Esophagus squamous epithelium (tissue), 5 donors: ENCODE data around the gene LMAN2L. TPM values are rescaled to one million over a fixed set of nuclear protein-coding genes. Genes with fewer than 3 reads are reported as not detected.
A peak's percentile ranks its signal among the peaks of the same experiment; 100 is the strongest.

Source experiments
- DNase-seq: peaks from one replicate; lab custom pipeline; 2025; lab: John Stamatoyannopoulos, UW
- H3K27ac ChIP-seq, 4 donors: fragments of 200-600 bp; sonication (generic); one replicate each; pipeline ENCODE4 v1.5.1; 2016 to 2019; ENCODE audit warnings: mild to moderate bottlenecking in 1 of 4
- H3K27me3 ChIP-seq, 4 donors: fragments of 200-600 bp; sonication (generic); 1 replicate in 3 of 4; 2 replicates in 1 of 4; pipeline versions ENCODE4 v1.5.1 to v1.6.0; 2017 to 2021; ENCODE audit warnings: antibody characterized with exemption in 1 of 4
- H3K36me3 ChIP-seq, 3 donors: fragments of 200-600 bp; sonication (generic); one replicate each; pipeline ENCODE4 v1.5.1; 2016 to 2019
- H3K4me1 ChIP-seq, 3 donors: fragments of 200-600 bp; sonication (generic); one replicate each; pipeline ENCODE4 v1.5.1; 2017 to 2019
- H3K4me3 ChIP-seq, 4 donors: fragments of 200-600 bp; sonication (generic); 1 replicate in 3 of 4; 2 replicates in 1 of 4; pipeline ENCODE4 v1.5.1; 2016 to 2019; ENCODE audit warnings: mild to moderate bottlenecking in 2 of 4, moderate library complexity in 1 of 4
- H3K9me3 ChIP-seq, 3 donors: fragments of 200-600 bp; sonication (generic); one replicate each; pipeline ENCODE4 v1.5.1; 2016 to 2019
- POLR2A ChIP-seq, 4 donors: fragments of 450-650 bp; IDR thresholded peaks; one replicate each; pipeline ENCODE4 v1.6.1; 2017; ENCODE audit warnings: antibody characterized with exemption in 4 of 4, mild to moderate bottlenecking in 4 of 4, moderate library complexity in 3 of 4
- WGBS, 2 donors: methylation state at CpG; one replicate each; pipeline ENCODE4 v1.1.5; 2018; 5-methylcytosine and 5-hydroxymethylcytosine counted together
- intact Hi-C: fragments of 100-400 bp; cut with DNase I; formaldehyde crosslinking; loops from one replicate; pipeline ENCODE4 v1.15.0; 2022
- total RNA-seq, 4 donors: library from RNA; depleted of rRNA; stranded (reverse); fragments of >200 nt; gene quantifications; one replicate each; pipeline ENCODE4 v1.1.0, GENCODE V29; 2016
- TF ChIP-seq, protein P1 (sequence below), 6 experiments: fragments of 450-650 bp in 4 of 6; fragments of 200-600 bp in 2 of 6; sonication (generic) in 2 of 6; IDR thresholded peaks; one replicate each; pipeline ENCODE4 v1.5.1; 2016 to 2019; ENCODE audit warnings: antibody characterized with exemption in 6 of 6, mild to moderate bottlenecking in 4 of 6, moderate library complexity in 4 of 6
- donor health status: DM: yes; HTN: yes; CAD: no.

LMAN2L gene
- total RNA-seq, 4 donors from 2014 or later: 7.4 to 12.6 (median 10.5) TPM

DNA sequence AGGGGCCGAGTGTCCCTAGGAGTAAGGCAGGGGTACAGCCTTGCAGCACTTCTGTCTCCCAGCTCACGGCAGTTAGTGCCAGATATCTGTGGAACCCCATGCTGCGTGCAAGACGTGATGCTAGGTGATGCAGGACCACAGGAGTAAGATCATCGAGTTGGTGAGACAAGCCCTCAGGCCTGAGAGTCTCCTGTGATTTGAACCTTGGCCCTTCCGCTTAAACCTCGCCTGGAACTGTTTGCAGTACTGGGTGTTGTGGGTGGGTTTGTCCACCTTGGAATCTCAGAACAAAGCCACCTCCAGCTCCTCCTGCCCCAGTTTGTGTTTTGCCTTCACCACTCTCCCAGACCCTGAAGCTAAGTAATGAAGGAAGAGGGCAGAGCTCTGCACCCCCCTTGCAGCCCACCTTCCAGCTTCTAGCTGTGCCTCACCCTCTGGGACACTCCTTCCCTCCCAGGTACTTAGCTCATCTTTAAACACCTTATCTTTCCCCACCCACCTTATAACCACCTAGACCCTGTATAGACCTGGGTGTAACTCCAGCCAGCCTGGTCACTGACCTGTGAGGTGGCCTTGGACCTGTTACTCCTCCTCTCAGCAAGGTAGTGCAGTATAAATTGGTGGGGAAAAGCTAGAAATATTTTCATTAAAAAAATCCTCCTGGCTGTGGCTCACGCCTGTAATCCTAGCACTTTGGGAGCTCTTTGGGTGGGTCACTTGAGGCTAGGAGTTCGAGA lies 27.4 kb upstream of the LMAN2L start:
- Histone ChIP-seq H3K4me1 (peaks cover 33 to 93% (median 44%) of the 10 kb centered on the region in 3 donors), H3K27me3 (no peaks in the 10 kb centered on the region), H3K27ac (no peak overlapping the region), H3K36me3 (no peaks in the 10 kb centered on the region), H3K9me3 (no peaks in the 10 kb centered on the region), H3K4me3 (no peak overlapping the region)
- TF ChIP-seq, protein P1, sequence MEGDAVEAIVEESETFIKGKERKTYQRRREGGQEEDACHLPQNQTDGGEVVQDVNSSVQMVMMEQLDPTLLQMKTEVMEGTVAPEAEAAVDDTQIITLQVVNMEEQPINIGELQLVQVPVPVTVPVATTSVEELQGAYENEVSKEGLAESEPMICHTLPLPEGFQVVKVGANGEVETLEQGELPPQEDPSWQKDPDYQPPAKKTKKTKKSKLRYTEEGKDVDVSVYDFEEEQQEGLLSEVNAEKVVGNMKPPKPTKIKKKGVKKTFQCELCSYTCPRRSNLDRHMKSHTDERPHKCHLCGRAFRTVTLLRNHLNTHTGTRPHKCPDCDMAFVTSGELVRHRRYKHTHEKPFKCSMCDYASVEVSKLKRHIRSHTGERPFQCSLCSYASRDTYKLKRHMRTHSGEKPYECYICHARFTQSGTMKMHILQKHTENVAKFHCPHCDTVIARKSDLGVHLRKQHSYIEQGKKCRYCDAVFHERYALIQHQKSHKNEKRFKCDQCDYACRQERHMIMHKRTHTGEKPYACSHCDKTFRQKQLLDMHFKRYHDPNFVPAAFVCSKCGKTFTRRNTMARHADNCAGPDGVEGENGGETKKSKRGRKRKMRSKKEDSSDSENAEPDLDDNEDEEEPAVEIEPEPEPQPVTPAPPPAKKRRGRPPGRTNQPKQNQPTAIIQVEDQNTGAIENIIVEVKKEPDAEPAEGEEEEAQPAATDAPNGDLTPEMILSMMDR (IDR thresholded peaks at IDR 0.05): no peak
- TF ChIP-seq POLR2A (IDR thresholded peaks at IDR 0.05): no peak
- DNase-seq: no peak
- 92% methylated on average over 4 to 8 of the region's 9 CpGs for WGBS, 2 donors
- intact Hi-C loops: loop anchor here (10.0 kb wide), 2 partner anchors 133 to 233 kb away; partner anchors contain the start of genes ARID5A and KANSL3

DNA sequence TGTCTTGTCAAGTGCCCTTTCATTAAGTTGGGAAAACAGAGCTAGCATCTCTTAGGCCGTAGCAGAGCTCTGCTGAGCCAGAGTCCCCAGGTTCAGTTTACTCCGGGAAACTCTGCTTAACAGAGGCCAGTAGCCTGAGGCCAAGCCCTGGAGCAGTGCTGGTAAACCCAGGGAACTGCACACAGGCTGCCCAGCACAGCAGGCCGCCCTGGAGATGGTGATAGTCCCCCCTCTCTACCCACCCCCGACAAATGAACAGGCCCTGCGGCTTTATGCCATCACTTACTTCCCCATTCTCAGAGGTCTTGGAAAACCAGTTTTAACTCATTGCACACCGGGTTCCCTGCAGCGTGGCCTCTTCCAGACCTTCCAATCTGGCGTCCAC lies 24.4 kb upstream of the LMAN2L start:
- intact Hi-C loops: loop anchor here (10.0 kb wide), 2 partner anchors 129 to 229 kb away; partner anchors contain the start of genes ARID5A and KANSL3
- no peak for DNase-seq
- 27 to 45% methylated on average over 3 to 7 of the region's 8 CpGs for WGBS, 2 donors
- Histone ChIP-seq H3K27me3 (no peaks in the 10 kb centered on the region), H3K4me3 (peak overlapping the region; percentile 22 to 83 (median 71)), H3K36me3 (no peaks in the 10 kb centered on the region), H3K9me3 (no peaks in the 10 kb centered on the region), H3K27ac (peak overlapping the region; percentile 19 to 73 (median 59)), H3K4me1 (peaks cover 36 to 89% (median 46%) of the 10 kb centered on the region in 3 donors)
- TF ChIP-seq POLR2A (IDR thresholded peaks at IDR 0.05): no peak
- TF ChIP-seq, protein P1 (IDR thresholded peaks at IDR 0.05): no peak

DNA sequence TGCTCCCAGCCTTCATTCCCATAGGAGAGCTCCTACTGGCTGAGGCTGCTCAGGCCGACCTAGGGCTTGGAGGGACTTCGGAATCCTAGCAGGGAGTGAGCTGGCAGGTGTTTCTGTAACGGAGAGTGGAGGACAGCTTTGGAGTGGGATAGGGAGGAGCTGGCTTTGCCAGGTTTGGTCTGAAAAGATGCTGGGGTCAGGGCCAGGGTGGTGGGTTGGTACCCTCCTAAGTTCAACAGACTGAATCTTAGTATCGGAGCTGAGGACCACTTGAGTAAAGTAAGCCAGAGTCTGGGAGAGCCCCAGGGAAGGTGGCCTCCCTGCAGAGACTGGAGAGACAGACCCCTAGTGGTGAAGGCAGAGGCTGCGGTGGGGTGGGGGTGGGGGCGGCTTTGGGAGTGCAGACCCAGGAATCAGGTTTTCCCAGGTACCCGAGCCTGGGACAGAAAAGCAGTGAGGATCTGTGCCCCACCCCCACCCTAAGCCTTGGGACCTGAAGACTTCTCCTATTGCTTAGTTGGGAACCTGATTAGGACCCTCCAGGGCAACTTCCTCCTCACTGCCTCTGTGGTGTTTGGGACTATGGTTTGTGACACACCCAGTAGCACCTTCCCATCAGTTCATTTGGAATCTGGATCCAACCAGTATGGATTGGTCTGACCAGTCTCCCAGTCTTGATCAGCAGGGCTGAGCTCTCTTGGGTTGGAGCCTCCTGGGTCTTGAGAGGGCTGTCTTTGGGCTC lies 23.8 kb upstream of the LMAN2L start:
- WGBS, 2 donors: 7 to 22% methylated on average over 6 to 7 of the region's 7 CpGs
- Histone ChIP-seq H3K4me1 (peaks cover 35 to 92% (median 46%) of the 10 kb centered on the region in 3 donors), H3K27ac (peak overlapping the region; percentile 19 to 73 (median 59)), H3K27me3 (no peaks in the 10 kb centered on the region), H3K4me3 (peak overlapping the region; percentile 22 to 83 (median 71)), H3K36me3 (no peaks in the 10 kb centered on the region), H3K9me3 (no peaks in the 10 kb centered on the region)
- no peak for DNase-seq
- TF ChIP-seq POLR2A (IDR thresholded peaks at IDR 0.05): no peak
- TF ChIP-seq, protein P1 (IDR thresholded peaks at IDR 0.05): peak in 3 of 6 experiments; percentile 19 to 46 (median 25)
- intact Hi-C loops: loop anchor here (10.0 kb wide), 2 partner anchors 129 to 229 kb away; partner anchors contain the start of genes ARID5A and KANSL3

GRCh38 chr2:96762529-96763311 lies 22.9 kb upstream of the LMAN2L start:
- intact Hi-C loops: loop anchor here (10.0 kb wide), 2 partner anchors 128 to 228 kb away; partner anchors contain the start of genes ARID5A and KANSL3
- H3K36me3 ChIP-seq: no peaks in the 10 kb centered on the region
- 12 to 14% methylated on average over 13 to 15 of the region's 15 CpGs for WGBS, 2 donors
- peaks cover 31 to 92% (median 46%) of the 10 kb centered on the region in 3 donors for H3K4me1 ChIP-seq
- no peaks in the 10 kb centered on the region for H3K27me3 ChIP-seq
- TF ChIP-seq, protein P1 (IDR thresholded peaks at IDR 0.05): no peak
- no peak for TF ChIP-seq POLR2A (IDR thresholded peaks at IDR 0.05)
- peak overlapping the region; percentile 20 to 73 (median 55) for H3K27ac ChIP-seq
- no peaks in the 10 kb centered on the region for H3K9me3 ChIP-seq
- peak overlapping the region; percentile 22 to 83 (median 71) for H3K4me3 ChIP-seq
- DNase-seq: no peak
